GM10847 (cell line): Measurements from ENCODE around the gene CHL1.

Source experiments
- POLR2A ChIP-seq: IDR thresholded peaks from 2 replicates; pipeline ENCODE4 v1.6.1; 2011; ENCODE audit not compliant: insufficient read length; ENCODE audit errors: extremely low read depth

CHL1 gene

GRCh38 chr3:380801-381200 is 184.2 kb downstream of the CHL1 start:
- no peak for TF ChIP-seq POLR2A

GRCh38 chr3:385151-385550 is 188.6 kb downstream of the CHL1 start:
- no peak for TF ChIP-seq POLR2A

DNA sequence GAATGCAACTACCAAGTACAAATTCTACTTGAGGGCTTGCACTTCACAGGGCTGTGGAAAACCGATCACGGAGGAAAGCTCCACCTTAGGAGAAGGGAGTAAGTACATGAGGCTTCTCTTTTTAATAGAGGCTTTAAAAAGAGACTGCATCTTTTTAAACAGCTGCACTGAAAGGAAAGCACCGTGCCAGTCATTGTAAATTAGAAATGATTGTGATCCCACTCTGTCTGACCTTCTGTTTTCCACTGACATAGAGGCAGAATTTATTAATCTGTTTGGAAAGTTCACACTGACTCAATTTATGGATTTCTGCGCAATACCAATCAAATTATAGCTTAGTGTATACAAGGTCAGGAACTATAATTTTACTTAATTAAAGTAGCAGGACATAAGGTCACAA is 198.2 kb downstream of the CHL1 start:
- no peak for TF ChIP-seq POLR2A

DNA sequence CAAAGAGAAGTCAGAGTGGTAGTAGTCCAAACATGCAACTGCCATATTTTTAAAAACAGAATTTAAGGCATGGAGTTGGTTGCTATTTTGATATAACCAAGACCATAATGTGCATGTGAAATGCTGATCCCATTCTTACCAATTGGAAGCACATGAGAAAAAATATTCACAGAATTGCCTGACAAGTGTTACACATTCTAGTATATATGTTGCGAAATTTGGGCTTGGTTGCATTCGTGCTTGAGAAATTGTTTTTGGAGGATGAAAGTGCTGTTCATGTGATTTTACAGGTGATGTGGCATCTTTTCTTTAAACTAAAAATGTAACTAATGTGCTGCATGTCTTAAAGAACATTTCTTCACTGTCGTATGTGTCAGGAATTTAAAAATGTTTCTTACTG is 199.7 kb downstream of the CHL1 start:
- no peak for TF ChIP-seq POLR2A

GRCh38 chr3:399647-400046 is 203.1 kb downstream of the CHL1 start:
- TF ChIP-seq POLR2A: no peak

- no peak for TF ChIP-seq POLR2A
These were observed 207.3 kb downstream of the CHL1 start for GRCh38 chr3:403826-404225.

- TF ChIP-seq POLR2A: no peak
These were observed 212.4 kb downstream of the CHL1 start for GRCh38 chr3:409011-409410.

- no peak for TF ChIP-seq POLR2A
These were observed 214.7 kb downstream of the CHL1 start for GRCh38 chr3:411226-411625.

- no peak for TF ChIP-seq POLR2A
These were observed 217.5 kb downstream of the CHL1 start for GRCh38 chr3:414063-414462.

DNA sequence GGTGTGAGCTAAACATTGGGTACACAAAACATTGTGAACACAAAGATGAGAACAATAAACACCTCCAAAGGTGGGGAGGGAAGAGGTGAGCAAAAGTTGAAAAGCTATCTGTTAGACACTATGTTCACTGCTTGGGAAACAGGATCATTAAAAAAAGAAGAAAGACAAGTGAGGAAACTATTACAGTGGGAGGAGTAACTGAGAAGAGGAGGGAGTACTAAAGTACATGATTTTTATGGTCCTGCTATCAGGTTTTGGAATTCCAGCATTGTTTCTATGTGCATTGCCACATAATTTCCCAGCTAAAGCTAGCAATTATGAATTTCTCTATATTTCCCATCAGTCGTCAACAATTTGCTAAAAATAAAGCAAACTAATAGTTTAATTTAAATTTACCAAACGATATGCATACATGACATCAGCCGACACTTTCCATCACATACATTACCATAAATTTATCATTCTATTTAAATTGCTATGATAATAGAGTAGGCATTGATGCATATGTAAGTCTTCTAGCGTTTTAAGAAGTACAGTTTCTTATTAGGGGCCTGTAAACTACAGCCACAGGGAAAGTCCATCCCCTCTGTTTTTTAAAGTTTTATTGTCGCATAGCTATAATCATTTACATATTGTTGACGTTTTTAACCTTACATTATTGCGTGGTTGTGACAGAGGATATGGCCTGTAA is 221.8 kb downstream of the CHL1 start:
- no peak for TF ChIP-seq POLR2A

DNA sequence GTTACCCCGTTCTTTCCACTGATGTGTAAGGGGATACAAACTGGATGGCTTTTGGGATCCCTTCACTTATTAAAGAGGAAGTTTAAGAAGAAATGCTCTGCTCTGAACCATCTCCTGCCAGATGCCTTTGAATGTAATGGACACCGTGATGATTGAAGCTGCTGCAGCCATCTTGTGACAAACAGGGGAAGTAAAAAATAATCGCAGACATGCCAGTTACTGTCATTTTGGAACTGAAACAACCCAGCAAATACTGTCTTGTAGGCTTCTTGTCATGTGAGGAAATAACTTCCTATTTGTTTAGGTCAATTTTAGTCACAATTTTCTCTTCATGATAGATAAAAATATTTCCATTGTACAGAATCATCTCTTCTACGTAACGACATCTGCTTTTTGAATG is 224.0 kb downstream of the CHL1 start:
- no peak for TF ChIP-seq POLR2A

DNA sequence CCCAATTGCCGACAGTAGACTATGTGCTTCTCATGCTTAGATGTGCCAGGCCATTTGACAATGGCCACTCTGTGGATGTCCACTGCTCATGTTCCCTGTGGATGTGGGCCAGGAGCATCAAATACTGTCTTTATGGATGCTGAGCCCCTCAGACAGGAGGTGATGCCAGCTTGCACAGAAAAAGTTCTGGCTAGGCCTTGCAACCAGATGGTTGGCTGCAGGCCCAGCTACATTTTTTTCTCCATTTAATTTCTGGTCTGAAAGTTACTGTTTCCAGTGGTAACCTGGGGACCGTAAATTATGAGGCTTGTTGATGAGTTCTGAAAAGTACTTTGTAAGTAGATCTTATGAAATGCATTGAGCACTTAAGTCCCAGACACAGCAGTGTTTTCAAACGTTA is 228.5 kb downstream of the CHL1 start:
- no peak for TF ChIP-seq POLR2A

DNA sequence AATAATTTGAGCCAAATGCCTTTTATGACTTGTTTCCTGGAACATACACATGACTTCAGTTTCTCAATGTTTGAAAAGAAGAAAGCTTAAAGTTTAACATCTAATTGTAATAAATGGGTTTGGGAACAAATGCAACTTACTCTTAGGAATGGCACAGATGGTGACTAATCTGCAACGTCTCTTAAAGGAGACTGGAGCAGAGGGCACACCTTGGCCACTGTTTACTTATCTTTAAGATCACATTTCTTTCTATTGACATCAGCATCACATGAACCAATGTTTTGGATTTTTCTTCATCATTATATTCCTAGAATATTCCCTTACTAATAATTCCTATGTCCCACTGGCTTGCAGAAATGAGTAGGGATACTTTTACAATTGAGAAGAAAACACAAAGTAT is 229.5 kb downstream of the CHL1 start:
- TF ChIP-seq POLR2A: no peak

DNA sequence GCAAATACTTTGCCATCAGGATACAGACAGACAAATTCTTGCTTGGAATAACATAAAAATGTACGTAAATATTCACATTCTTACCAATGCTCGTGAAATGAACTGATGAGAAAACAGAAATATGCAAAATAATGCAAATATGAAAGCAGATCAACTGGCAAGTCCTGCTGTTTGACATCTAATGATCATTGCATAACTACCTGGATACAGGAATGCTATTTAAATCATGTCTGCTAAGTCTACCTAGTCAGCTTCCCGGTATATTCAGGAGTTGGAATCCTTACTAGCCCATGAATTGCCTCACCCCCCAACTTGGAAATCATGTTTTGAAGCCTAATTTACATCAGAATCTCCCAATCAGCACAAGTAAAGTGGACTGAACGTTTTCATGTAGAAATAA is 230.6 kb downstream of the CHL1 start:
- no peak for TF ChIP-seq POLR2A

- no peak for TF ChIP-seq POLR2A
These were observed 233.6 kb downstream of the CHL1 start for GRCh38 chr3:430186-430585.

DNA sequence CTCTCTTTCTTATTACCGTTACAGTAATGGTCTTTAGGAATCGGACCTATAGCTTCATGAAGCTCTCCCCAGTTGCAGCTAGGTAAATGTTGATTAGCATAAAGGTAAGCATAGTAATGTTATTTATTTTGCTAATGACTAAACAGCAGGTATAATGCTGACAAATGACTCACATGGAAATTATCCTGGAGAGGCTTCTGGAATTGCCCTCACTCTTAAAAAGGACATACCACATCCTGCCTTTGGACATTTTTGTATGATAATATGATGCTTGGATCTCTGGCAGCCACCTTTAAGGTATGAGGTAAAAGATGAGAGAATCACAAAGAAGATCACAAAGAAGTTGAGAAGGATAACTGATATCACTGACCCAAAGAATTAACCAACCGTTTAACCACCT is 238.6 kb downstream of the CHL1 start:
- TF ChIP-seq POLR2A: no peak

DNA sequence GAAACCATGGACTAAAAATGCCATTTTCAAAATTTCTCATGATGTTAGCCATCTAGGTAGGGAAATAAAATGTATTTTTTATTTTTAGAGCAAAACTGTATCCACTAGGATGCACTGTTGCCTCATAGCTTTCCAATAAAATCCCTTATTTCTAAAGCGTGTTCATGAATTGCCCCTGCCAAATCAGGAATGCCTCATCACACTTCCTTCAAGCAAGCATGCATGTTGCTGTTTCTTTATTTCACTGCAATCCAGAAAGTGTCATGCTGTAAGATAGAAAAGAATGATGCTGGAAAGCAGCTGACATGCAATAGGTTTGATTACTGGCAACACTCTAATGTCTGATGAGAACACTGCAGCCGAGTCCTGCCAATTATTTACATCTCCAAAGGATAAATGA is 239.5 kb downstream of the CHL1 start:
- no peak for TF ChIP-seq POLR2A
